Tibial nerve (tissue), 4 donors: ENCODE results near the gene TBC1D22A.

Experiments
- CTCF ChIP-seq, 5 experiments: fragments of 200-600 bp in 3 of 5; fragments of 450-650 bp in 2 of 5; sonication (generic) in 3 of 5; IDR thresholded peaks; one replicate each; pipeline ENCODE4 v1.5.1; 2016 to 2019; ENCODE audit warnings: antibody characterized with exemption in 5 of 5, mild to moderate bottlenecking in 3 of 5, moderate library complexity in 2 of 5
- EP300 ChIP-seq, 2 donors: sonication (generic); formaldehyde crosslinking; IDR thresholded peaks; one replicate each; pipeline ENCODE4 v1.6.1; 2017; ENCODE audit warnings: antibody characterized with exemption in 2 of 2, mild to moderate bottlenecking in 1 of 2
- POLR2A ChIP-seq, 2 donors: fragments of 450-650 bp; IDR thresholded peaks; one replicate each; pipeline ENCODE4 v1.6.1; 2017; ENCODE audit warnings: antibody characterized with exemption in 2 of 2, mild to moderate bottlenecking in 2 of 2, moderate library complexity in 2 of 2

- TF ChIP-seq CTCF (IDR thresholded peaks at IDR 0.05) (no peak), EP300 (IDR thresholded peaks at IDR 0.05) (no peak), POLR2A (IDR thresholded peaks at IDR 0.05) (no peak)
Measured at GRCh38 chr22:47055461-47055860, 293.0 kb downstream of the TBC1D22A start.
